K562 (cell line): Measurements from ENCODE around the gene HOXB5. TPM values are rescaled to one million over a fixed set of nuclear protein-coding genes. Genes with fewer than 3 reads are reported as not detected.

Experiments
- GTF3C2 ChIP-seq: IDR thresholded peaks from 3 replicates; pipeline ENCODE4 v1.6.1; 2011; ENCODE audit warnings: borderline replicate concordance, mild to moderate bottlenecking, moderate library complexity; ENCODE audit not compliant: insufficient read length; ENCODE audit errors: extremely low read depth
- HNRNPK ChIP-seq: fragments of 200-400 bp; formaldehyde crosslinking; IDR thresholded peaks from one replicate; pipeline ENCODE4 v1.6.1; 2018; ENCODE audit warnings: mild to moderate bottlenecking, low read depth, low read length; ENCODE audit not compliant: poor library complexity, severe bottlenecking
- MAFF ChIP-seq: IDR thresholded peaks from 2 replicates; pipeline ENCODE4 v1.6.1; 2012; ENCODE audit warnings: low read length, improper control_type of control experiment
- NFIC ChIP-seq: fragments of 450-650 bp; IDR thresholded peaks from 2 replicates; pipeline ENCODE4 v1.6.1; 2017; ENCODE audit warnings: mild to moderate bottlenecking, inconsistent platforms
- SP1 ChIP-seq: sonication (generic); formaldehyde crosslinking; IDR thresholded peaks from 2 replicates; pipeline ENCODE4 v1.8.1; 2022; ENCODE audit warnings: mild to moderate bottlenecking, missing genetic modification reagents
- SUPT5H ChIP-seq: fragments of 450-650 bp; IDR thresholded peaks from 2 replicates; pipeline ENCODE4 v1.6.1; 2016
- ZNF766 ChIP-seq: fragments of 200-800 bp; sonication (Bioruptor generic); conservative IDR thresholded peaks from 2 replicates; pipeline ENCODE4 v1.6.1; 2016; ENCODE audit warnings: missing genetic modification characterization, missing compliant biosample characterization
- polyA plus RNA-seq, 8 experiments: library from polyadenylated mRNA; depleted of rRNA in 4 of 8; stranded (reverse) in 5 of 8; unstranded in 3 of 8; fragments of >200 nt; fragmentation: Nextera tagmentation in 2 of 8; fragmentation: Illumina TruSeq in 1 of 8; extraction: Ambion mirVana in 2 of 8; extraction: Trizol in 1 of 8; gene quantifications; 2 replicates each; pipeline versions ENCODE4 v1.2.1 to v1.2.3, GENCODE V29; 2011 to 2014; ENCODE audit warnings: inconsistent platforms in 1 of 8, missing spikeins in 1 of 8
- total RNA-seq, 7 experiments: library from RNA; depleted of rRNA in 6 of 7; stranded (reverse); fragments of >200 nt in 6 of 7; fragmentation: Illumina TruSeq in 2 of 7; extraction: Trizol in 2 of 7; gene quantifications; 2 replicates each; pipeline versions ENCODE4 v1.2.1 to v1.2.3, GENCODE V29; 2011 to 2021; ENCODE audit warnings: low replicate concordance in 1 of 7
- TF ChIP-seq, protein P1 (sequence below): sonication (generic); formaldehyde crosslinking; IDR thresholded peaks from 2 replicates; pipeline ENCODE4 v1.8.0; 2023; ENCODE audit warnings: mild to moderate bottlenecking, missing genetic modification reagents
- TF ChIP-seq, protein P2 (sequence below): fragments of 200-800 bp; sonication (Bioruptor generic); IDR thresholded peaks from 2 replicates; pipeline ENCODE4 v1.6.1; 2017; ENCODE audit warnings: missing genetic modification characterization, missing compliant biosample characterization

Gene HOXB5
- total and polyA plus RNA-seq, 9 of the 15 experiments (the other 6 are each of a cell fraction or from before 2014, with no cell fraction given), result 0.24 to 2.7 (median 0.65) TPM

DNA sequence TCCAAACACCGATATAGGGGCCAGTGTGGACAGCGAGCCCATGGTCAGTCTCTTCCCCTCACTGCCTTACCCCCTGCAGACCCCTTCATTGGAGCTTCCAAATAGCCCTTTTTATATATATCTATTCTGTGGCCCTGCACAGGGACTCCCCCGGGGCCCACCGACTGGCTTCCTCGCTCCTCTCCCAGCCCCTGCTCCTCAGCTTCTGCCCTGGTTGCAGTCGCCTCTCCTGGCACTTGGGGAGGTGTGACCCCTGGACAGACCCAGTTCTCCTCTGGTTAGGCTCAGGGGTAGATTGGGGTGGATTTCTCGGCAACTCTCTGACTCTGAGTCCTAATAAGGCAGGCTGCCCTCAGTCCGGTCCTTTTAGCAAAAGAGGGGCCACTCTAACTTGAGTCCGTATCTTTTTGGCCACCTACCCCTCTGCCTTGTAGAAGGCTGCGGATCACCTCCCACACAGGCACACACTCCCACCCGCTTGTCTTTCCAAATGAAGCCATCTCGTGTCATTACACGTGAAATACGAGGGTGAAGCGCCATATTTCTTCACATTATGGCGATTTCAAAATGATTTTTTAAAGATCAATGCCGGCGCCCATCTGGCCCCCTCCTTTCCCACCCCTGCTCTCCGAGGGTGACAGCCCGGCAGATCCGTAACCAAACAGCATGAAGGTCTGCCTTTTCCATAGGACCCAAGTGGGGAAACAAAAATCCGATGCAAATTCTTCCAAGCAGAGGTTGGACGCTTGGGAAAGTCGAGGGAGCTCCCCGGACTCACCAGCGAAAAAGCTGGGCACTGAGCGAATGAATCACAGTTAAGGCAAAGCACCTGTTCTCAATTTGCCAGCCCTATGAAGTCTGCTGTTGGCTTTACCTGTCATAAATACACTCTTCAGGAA lies 34.3 kb upstream of the HOXB5 start (continued):
- TF ChIP-seq GTF3C2, result no peak
- TF ChIP-seq MAFF, result no peak
- TF ChIP-seq HNRNPK, result no peak
- TF ChIP-seq SUPT5H, result peak; percentile 39; the same call in 1 of the 2 replicates
- TF ChIP-seq SP1 (CRISPR knock-in tag), result peak; percentile 5; the same call in 1 of the 2 replicates
- TF ChIP-seq, protein P1, sequence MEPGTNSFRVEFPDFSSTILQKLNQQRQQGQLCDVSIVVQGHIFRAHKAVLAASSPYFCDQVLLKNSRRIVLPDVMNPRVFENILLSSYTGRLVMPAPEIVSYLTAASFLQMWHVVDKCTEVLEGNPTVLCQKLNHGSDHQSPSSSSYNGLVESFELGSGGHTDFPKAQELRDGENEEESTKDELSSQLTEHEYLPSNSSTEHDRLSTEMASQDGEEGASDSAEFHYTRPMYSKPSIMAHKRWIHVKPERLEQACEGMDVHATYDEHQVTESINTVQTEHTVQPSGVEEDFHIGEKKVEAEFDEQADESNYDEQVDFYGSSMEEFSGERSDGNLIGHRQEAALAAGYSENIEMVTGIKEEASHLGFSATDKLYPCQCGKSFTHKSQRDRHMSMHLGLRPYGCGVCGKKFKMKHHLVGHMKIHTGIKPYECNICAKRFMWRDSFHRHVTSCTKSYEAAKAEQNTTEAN, result no peak
- TF ChIP-seq, protein P2, sequence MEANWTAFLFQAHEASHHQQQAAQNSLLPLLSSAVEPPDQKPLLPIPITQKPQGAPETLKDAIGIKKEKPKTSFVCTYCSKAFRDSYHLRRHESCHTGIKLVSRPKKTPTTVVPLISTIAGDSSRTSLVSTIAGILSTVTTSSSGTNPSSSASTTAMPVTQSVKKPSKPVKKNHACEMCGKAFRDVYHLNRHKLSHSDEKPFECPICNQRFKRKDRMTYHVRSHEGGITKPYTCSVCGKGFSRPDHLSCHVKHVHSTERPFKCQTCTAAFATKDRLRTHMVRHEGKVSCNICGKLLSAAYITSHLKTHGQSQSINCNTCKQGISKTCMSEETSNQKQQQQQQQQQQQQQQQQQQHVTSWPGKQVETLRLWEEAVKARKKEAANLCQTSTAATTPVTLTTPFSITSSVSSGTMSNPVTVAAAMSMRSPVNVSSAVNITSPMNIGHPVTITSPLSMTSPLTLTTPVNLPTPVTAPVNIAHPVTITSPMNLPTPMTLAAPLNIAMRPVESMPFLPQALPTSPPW (CRISPR knock-in tag), result peak; percentile 46; the same call in 1 of the 2 replicates
- no peak for TF ChIP-seq NFIC
- 0 out of 2 replicates have a peak, but pooled peaks have one; percentile 17 for TF ChIP-seq ZNF766 (CRISPR knock-in tag)
